ENCODE measurements around the gene SYNE1.
"Not testable (repeated sequence)": the region's sequence is repeated elsewhere in the genome, so short reads cannot be mapped to it uniquely, and the experiment has no call there.

The SYNE1 gene

DNA sequence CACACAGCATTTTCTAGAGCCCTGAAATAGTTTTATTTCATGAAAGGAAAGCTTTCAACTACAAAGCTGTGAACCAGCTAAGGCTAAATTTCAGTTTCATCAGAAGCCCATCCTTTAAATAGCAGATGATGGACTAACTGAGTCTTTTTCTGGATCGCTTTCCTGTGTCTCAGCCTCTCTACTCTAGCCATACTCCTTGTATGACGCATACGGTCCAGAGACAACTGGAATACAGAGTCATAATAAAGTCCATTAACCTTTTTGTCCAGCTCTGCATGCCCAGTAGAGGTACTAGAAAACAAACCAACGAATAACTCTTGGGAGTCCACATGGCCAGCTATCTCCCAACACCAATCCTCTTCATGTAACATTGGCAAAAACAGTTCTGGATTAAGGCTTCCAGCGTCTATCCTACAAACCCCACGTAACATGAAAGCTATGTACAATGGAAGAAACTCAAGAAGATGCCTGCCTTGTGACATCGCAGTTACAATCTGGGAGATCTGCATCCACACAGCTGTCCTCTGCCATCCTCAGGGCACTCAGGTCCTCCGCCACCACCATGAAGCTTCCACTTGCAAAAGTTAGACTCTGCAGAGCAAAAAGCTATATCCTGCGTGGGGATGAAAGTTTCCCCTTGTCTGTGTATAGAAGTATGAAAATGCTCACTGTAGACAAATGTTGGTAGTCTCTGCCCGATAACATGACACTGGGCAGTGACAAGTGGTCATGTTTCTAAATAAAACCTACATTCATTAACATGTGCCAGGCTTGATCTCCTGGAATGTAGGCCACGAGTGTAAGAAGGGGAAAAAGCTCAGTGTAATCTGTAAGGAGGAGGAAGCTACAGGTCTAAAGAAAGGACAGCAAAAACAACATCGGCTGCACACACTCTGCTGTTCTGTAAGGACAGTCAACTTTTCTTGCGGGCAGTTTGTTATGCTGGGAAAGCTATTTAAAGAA is 469.2 kb downstream of the SYNE1 start:
- DNase-seq, result no peak

DNA sequence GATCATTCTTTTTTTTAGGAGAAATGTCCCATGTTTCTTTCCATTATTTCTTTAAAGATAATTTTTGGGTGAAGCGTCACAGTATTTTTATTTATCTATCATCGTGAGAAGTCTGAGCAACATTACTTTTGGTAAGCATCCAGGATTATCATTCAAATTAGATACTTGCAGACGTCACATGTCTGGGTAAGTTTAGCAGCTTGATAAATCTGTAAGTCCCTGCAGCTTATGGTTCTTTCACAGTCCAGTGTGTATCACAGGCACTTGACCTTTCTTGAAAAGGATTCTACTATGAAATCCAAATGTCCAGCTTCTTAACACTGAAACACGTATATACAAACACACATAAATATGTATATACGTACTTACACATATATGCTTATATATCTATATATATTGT is 470.3 kb downstream of the SYNE1 start:
- DNase-seq, result no peak

- DNase-seq, result no peak
These were observed 470.7 kb downstream of the SYNE1 start for GRCh38 chr6:152166497-152166896.

- DNase-seq, result no peak
These were observed 472.2 kb downstream of the SYNE1 start for GRCh38 chr6:152164957-152165356.

DNA sequence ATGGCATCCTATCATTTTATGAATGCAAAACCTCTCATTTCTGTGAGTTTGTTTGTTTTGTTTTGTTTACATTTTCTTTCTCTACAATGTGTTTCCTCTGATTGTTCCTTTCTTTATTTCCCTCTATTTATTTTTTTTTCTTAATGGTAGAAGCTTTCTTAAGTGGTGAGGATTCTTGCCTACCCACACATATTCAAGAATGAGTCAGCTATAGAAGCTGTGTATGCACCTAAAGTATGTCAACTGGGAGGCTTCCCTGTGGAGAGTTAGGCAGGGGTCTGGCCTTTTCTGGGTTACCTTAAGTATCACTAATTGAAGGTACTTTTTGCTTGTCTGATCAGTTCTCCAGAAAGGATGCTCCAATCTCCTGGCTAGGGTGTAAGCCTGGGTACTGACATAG is 475.7 kb downstream of the SYNE1 start:
- DNase-seq, result no peak

- no peak for DNase-seq
These were observed 476.8 kb downstream of the SYNE1 start for GRCh38 chr6:152160346-152160745.

DNA sequence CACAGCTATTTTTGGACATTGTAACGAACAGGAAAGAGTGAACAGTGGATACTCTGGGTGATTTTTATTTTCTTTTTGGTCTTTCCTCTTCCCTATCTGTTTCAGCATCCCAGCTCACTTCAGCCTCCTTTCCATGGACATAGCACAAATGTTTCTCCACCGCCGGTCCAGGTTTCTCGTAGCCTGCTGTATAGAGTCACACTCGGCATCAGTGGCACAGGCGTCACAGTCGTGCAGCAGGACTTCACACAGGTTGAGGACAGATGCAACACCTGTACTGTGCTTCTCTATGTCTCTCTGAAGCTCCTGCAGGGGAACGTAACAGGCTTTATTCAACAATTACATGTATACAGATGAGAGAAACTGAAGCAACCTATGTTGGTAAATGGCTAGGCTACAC is 481.4 kb downstream of the SYNE1 start:
- no peak for DNase-seq

DNA sequence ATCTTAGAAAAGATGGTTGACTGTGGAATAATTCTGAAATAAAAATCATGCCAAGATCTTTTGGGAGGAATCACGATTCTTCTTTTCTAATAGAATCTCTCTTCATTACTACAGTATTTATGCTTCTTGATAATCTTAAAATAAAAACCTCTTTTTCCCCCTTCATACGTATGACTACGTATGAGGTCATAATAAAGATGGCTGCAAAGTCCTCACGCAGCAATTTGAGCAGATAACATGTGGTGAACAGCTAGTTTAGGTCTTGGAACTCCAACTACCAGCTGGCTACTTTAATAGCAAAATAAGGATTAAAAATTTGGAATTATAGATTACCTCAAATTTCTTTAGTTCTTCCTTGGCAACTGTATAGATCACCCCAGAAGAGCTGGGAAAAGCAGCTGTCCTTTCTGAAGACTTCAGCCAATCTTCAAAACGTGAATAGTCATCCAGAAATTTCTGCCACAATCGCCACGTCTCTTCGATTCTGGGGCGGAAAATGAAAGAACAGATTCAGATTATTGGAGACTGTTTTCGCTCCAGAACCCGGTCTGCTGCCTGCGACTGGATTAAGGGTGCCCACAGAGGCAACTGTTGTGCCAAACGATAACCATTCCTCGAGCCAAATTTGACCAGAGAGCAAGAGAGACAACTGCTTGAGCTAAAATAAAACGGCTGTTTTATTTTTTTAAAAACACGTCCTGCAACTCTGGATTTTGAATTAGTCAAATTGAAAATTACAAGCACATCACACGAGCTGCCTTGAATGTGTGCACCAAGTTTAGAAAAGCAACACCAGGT is 482.4 kb downstream of the SYNE1 start:
- no peak for DNase-seq

GRCh38 chr6:152151920-152152319 is 485.2 kb downstream of the SYNE1 start:
- no peak for DNase-seq

- no peak for DNase-seq
These were observed 487.0 kb downstream of the SYNE1 start for GRCh38 chr6:152150196-152150595.

DNA sequence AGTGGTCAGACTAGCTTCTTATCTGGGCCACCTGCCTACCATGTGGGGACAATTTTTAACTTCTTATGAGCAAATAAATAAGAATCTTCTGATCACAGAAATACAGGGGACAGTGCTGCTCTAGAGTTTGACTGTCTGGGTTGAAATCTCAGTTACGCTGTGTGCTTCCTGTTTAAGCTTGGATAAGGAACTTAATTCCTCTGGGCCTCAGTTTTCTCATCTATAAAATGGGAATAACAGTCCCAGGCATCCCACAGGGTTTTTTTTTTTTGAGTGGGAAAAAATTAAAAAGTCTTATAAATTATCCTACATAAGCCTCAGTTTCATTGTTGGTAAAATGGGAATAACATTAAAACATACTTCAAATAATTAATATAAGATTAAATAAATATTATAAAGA is 488.8 kb downstream of the SYNE1 start:
- no peak for DNase-seq

DNA sequence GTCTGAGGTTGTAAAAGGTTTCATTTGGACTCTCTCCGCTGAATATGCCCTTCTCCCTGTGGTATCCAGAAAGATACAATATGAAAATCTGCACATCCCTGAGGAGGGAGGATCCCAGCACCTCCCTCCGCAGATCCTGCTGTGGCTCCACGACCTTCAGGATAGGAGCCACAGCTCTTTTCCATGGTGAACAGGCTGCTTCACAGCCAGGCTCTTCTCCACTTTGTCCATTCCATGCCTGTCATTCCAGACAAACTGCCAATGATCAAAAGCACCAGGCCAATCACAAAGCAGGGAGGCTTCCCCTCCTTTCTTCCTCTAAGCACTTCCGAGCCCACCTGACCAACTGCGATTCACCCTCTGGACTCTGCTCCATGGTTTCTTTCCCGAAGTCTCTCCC is 489.9 kb downstream of the SYNE1 start:
- no peak for DNase-seq

DNA sequence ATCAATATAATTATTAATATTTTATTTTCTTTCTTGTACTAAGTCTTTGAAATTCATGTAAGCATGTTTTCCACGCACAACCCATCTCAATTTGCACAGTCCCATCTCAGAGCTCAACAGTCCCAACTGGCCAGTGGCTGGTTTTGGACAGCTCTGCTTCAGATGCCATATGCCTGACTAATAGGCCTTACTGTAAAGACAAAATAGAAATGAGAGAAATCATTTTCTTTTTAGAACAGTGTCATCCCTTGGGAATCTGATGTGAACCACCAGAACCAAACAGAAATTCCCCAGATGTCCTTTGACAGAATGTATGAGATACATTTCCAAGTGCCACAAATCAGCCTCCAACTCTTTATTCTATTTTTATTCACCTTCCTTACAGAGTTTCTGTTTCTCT is 490.8 kb downstream of the SYNE1 start:
- DNase-seq, result no peak

DNA sequence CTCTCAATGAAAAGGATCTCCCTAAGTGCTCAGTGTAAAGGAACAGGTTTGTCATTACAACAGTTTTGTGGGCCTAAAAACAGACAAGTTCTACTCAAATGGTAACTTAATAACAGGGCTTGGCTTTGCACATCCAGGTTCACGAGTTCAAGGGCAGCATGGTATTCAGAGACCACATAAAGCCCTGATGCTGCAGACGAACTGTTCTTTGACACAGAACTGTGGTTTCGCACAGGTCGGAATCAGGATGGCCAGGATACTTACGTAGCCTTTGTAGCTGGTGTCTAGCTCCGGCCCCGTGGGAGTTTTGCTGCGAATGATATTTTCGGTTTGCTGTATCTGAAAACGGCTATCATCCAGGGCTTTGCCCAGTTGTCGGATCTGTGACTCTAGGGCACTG is 493.8 kb downstream of the SYNE1 start:
- DNase-seq, result no peak

DNA sequence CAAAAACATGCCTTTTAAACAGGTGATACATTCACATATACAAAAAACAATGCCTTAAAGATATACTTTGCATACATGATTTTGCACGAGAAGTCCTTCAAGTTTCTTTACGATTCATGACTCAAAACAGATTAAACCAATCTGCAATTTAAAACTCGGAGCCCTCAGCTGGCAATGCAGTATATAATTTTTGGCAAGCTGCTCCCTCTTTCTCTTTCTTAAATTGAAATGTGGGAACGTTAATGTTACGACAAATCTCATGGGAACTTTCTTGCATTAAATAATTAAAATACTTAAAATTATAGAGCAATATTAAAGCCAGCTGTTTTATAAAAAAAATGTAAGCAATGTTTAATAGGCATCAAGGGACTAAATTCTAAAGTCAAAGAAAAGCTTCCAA is 495.1 kb downstream of the SYNE1 start:
- DNase-seq, result no peak

GRCh38 chr6:152138344-152138743 is 498.8 kb downstream of the SYNE1 start:
- not testable (repeated sequence) for DNase-seq

GRCh38 chr6:152136449-152136825 is 500.7 kb downstream of the SYNE1 start:
- DNase-seq, result no peak

- DNase-seq, result no peak
These were observed 501.3 kb downstream of the SYNE1 start for GRCh38 chr6:152135755-152136448.

DNA sequence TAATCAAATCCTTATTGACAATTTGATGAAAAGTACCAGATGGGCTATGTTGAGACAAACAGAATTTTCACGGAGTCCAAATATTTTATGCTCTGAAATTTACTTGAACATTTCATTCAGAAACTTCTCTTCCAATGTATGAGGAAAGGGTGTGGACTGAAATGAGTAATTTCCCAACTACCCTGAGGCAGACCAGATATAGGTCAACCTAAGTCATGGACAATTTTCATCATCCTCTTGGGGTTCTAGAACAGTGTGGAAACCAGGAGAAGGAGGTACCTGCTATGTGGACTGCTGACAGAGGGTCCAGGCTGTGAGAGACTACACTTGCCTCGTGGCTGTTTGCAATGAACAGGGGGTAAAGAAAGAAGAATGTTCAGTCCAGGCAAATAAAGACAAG is 506.7 kb downstream of the SYNE1 start:
- no peak for DNase-seq

GRCh38 chr6:152129691-152130151 is 507.4 kb downstream of the SYNE1 start:
- no peak for DNase-seq

DNA sequence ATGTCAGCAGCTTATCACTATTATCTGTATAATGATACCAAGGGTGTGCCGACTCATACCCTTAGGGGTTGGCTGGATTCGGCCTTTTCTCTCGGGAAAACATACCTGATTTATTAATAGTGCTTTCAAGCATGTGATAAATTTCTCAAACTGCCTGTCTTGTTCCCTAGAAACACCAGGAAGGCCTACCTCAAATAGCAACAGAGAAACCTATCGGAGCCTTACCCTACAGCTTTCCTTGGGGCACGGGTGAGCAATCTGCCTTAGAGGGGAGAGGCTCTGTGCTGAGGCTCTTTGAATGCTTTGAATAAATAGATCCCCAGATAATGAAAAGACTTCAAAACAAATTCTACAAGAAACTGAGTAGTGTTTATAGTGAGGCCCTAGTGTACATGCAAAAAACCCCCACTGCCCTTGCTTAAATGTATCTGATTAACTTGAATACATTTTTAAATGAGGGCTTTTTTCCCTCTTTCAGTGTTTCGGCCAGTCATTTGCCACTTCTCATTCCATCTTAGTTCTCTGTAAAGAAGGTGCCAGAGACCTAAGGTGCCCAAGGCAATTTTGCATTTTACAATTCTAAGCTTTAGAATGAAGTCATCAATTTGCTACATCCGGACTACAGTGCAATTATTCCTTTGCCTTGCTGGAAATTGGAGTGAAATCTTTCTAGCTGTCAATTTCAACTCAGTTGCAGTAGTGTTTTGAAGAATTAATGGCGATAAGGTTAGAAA is 509.6 kb downstream of the SYNE1 start:
- no peak for DNase-seq

GRCh38 chr6:152124429-152125074 is 512.6 kb downstream of the SYNE1 start:
- peak; percentile 31 for DNase-seq

Measured in CD4-positive, alpha-beta T cell treated with Interleukin-12 subunit alpha and Interleukin-12 subunit beta, for 1 hour (primary cell).